ENCODE results near the gene FBXO42.
"Not testable (repeated sequence)": the region's sequence is repeated elsewhere in the genome, so short reads cannot be mapped to it uniquely, and the experiment has no call there.

FBXO42 gene

GRCh38 chr1:16372535-16373285, 20.4 kb upstream of the FBXO42 start:
- no peak for DNase-seq (ENCODE audit: low read depth in 3 of 3)

- no peak for DNase-seq (ENCODE audit: low read depth in 3 of 3)
Measured at GRCh38 chr1:16371725-16372124, 19.4 kb upstream of the FBXO42 start.

GRCh38 chr1:16369821-16370220, 17.5 kb upstream of the FBXO42 start:
- no peak for DNase-seq (ENCODE audit: low read depth in 3 of 3)

- no peak for DNase-seq (ENCODE audit: low read depth in 3 of 3)
Measured at GRCh38 chr1:16367968-16368890, 15.9 kb upstream of the FBXO42 start.

GRCh38 chr1:16367258-16367967, 15.1 kb upstream of the FBXO42 start:
- peak; percentile 78 to 80 (median 79) for DNase-seq (ENCODE audit: low read depth in 3 of 3)

DNA sequence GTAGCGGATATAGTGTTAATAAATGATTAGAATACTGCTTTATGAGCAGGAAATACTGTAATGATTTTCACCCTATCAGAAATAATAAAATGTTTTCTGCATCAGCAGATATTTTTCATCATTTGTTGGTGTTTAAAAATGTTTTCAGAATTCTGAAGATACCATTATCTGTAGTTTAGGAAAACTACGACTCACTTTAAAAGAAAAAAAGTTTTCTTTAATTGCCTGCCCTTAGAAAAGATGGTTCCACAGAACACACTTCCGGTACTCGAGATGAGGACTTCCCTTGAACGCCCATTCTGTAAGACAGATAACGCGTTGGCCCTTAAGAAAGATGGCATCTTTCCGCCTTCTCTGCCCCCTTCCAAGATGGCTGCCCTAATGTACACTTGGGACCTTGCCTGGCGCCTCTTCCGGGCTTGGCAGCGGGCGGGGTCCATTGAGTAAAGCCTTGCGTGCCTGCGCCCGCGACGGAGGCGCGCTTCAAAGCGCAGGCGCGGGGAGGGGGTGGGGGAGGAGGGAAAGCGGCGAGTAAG, 14.5 kb upstream of the FBXO42 start, which contains the start of gene SZRD1:
TSS of gene SZRD1 (plus strand) at position 521 of the 536 bp plus-strand sequence. CDS start 16 bp downstream, outside the sequence.
- peak; percentile 78 to 93 (median 91) for DNase-seq (ENCODE audit: low read depth in 3 of 3)

DNA sequence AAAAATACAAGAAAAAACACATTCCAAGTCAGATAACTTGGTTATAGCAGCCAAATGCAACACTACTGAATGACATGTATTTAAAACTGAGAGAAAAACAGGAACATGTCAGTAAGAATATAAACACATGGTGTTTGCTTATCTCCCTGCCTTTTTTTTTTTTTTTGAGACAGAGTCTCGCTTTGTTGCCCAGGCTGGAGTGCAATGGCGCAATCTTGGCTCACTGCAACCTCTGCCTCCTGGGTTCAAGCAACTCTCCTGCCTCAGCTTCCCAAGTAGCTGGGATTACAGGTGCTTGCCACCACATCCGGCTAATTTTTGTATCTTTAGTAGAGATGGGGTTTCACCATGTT, 12.8 kb upstream of the FBXO42 start:
- DNase-seq (ENCODE audit: low read depth in 3 of 3) = not testable (repeated sequence)

- no peak for DNase-seq (ENCODE audit: low read depth in 3 of 3)
Measured at GRCh38 chr1:16356867-16357266, 4.6 kb upstream of the FBXO42 start.

- DNase-seq (ENCODE audit: low read depth in 3 of 3) = no peak
Measured at GRCh38 chr1:16354619-16355018, 2.3 kb upstream of the FBXO42 start.

DNA sequence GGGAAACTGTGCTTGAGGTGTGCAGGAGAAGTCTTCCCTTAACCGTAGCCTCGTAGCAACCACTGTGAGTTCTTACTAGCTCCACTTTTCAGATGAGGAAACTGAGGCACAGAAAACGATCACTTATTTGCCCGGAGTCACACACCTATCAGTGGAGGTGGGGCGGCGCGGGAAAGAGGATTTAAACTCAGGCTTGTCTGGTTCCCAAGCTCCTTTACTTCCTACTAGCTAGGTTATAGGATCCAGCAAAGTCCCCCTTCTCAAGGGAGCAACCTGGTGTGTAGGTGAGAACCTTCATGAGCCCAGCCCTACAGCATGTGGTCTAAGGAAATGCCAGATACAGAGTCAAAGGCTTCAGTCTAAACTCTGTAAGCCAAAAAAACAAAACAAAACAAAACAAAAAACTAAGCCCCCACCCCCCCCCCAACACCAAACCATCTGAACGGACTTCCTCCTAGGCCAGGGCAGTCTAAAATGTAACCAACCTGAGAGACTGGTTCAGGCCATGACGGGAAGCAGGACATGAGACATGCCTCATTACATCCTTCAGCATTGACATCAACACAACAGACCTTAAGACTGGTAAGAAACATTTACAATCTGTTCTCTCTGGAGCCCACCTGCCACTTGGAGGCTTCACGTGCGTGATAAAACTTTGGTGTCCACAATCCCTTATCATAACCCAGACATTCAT, 709 bp upstream of the FBXO42 start:
- no peak for DNase-seq (ENCODE audit: low read depth in 3 of 3)

- no peak for DNase-seq (ENCODE audit: low read depth in 3 of 3)
Measured at GRCh38 chr1:16351456-16351993, 755 bp downstream of the FBXO42 start.

DNA sequence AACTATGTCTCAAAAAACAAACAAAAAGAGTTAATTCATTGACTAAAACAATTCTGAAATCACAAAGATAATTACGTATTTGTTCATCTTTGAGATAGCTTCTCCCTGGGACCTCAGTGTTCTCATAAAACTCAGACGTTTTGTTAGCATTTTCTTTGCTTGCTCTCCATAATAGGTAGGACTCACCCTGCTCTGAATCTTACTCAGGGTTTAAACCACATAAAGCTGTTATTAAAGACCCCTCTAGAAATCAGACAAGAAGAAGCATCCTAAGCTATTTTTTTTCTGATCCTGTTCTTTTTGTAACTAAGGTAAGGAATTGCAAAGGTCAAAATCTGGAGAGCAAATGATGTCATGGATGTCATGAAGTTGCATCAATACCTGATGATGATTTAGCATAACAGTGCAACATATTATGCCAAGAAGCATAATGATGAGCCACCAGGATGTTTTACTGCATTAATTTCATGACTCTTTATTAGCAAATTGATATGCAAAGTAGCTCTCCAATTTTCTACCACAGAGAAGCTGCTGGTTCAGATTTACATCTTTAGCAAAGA, 2.4 kb downstream of the FBXO42 start:
- DNase-seq (ENCODE audit: low read depth in 3 of 3) = no peak

- DNase-seq (ENCODE audit: low read depth in 3 of 3) = no peak
Measured at GRCh38 chr1:16348414-16349182, 3.7 kb downstream of the FBXO42 start.

DNA sequence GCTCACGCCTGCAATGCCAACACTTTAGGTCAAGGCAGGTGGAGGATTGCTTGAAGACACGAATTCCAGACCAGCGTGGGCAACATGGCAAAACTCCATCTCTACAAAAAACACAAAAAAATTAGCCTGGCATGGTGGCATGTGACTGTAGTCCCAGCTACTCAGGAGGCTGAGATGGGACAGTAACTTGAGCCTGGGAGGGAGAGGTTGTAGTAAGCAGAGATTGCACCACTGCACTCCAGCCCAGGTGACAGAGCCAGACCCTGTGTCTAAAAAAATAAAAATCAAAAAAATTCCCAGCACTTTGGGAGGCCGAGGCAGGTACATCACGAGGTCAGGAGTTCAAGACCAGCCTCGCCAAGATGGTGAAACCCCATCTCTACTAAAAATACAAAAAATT, 9.0 kb downstream of the FBXO42 start:
- not testable (repeated sequence) for DNase-seq (ENCODE audit: low read depth in 3 of 3)

DNA sequence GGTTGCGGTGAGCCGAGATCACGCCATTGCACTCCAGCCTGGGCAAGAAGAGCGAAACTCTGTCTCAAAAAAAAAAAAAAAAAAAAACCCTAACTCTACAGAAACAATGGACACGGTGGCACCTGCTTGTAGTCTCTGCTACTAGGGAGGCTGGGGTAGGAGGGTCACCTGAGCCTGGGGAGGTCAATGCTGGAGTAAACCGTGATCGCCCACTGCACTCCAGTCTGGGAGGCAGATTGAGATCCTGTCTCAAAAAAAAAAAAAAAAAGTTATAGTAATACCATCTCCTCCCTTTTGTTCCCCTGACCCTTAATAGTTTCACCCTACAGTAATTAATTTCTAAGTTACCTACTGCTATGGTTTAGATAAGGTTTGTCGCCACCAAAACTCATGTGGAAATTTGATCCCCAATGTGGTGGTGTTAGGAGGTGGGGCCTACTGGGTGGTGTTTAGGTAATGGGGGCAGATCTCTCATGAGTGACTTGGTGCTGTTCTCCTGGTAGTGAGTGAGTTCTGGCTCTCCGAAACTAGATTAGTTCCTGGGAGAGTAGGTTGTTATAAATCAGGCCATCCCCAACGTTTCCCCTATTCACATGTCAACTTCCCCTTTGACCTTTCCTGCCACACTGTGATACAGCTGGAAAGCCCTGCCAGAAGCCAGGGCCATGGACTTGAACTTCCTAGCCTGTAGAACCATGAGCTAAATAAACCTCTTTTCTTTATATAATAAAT, 9.8 kb downstream of the FBXO42 start:
- no peak for DNase-seq (ENCODE audit: low read depth in 3 of 3)

GRCh38 chr1:16340673-16341072, 11.6 kb downstream of the FBXO42 start:
- no peak for DNase-seq (ENCODE audit: low read depth in 3 of 3)

DNA sequence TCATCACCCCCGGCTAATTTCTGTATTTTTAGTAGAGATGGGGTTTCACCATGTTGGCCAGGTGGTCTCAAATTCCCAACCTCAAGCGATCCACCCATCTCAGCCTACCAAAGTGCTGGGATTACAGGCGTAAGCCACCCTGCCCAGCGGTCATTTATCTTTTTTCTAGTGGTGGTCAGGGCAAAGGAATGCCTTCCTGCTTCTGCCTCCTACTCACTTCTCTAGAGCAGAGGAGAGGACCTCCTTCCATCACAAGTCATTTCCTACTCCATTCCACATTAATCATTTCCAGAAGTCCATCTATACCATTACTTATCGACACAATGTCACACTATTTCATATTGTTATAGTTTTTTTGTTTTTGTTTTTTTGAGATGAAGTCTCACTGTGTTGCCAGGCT, 13.3 kb downstream of the FBXO42 start:
- DNase-seq (ENCODE audit: low read depth in 3 of 3) = no peak

- DNase-seq (ENCODE audit: low read depth in 3 of 3) = no peak
Measured at GRCh38 chr1:16334655-16335340, 17.5 kb downstream of the FBXO42 start.
